Cardiac septum (tissue), 1 donor: Measurements from ENCODE around the gene EP400. TPM values are rescaled to one million over a fixed set of nuclear protein-coding genes. Genes with fewer than 3 reads are reported as not detected.
"Not testable (repeated sequence)": the region's sequence is repeated elsewhere in the genome, so short reads cannot be mapped to it uniquely, and the experiment has no call there.

Source experiments
- DNase-seq: peaks from one replicate; pipeline ENCODE4 v3.0.0-alpha.2; 2020; ENCODE audit warnings: low spot score
- intact Hi-C: fragments of 100-400 bp; cut with DNase I; formaldehyde crosslinking; loops from one replicate; pipeline ENCODE4 v1.14.0; 2022
- total RNA-seq: library from RNA; stranded (reverse); fragmentation: NEBNext Ultra II Directional; extraction: Animal tissue kit (Norgen Biotek cat#: 25700); gene quantifications from one replicate; pipeline ENCODE4 v1.2.1, GENCODE V29; 2021
- donor health status: DM: no; HTN: no; CAD: no.

EP400 gene
- total RNA-seq, 1 donor from 2014 or later, result 23.1 TPM

GRCh38 chr12:132026061-132026795 lies 76.5 kb downstream of the EP400 start:
- DNase-seq, result no peak
- intact Hi-C loops, result no loop called here

GRCh38 chr12:132026796-132027500 lies 77.2 kb downstream of the EP400 start:
- intact Hi-C loops, result no loop called here

DNA sequence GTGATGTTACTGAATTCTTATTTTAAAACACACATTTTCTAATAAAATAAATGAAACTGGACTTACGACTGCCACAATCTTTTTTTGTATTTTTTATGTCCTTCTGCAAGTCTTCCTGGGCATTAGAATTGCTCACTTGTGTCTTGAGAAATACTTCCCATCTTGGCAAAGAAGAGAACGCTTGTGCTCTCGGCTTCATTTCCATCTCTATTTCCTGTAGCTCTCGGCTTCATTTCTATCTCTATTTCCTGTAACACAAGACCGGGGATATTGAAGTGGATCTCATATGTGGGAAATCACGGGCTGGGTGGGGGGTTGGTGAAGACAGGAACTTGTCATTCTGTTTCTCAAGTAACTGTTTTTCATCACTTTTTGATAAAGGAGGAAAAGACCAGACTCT lies 77.9 kb downstream of the EP400 start:
- peak; percentile 10 for DNase-seq
- intact Hi-C loops, result no loop called here

More at GRCh38 chr12:132026796-132027500, 77.2 kb downstream of the EP400 start:
- no peak for DNase-seq

DNA sequence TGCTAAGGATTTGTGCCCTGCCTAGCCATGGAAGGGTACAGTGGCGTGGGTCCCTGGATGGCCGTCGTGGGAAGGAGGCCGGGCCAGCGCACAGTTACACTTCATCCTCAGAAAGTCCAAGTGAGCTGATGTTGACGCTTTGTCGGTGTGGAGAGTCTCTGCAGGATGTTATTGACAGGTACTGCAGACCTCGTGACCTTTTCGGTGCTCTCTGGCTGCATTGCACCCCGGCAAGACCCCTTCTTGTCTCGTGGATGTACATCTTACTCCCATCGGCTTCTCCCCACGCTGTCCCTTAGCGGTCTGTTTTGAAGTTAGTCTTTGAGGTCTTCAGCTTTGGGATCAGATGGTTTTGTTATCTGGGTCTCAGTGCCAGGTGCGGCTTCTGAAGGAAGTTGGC lies 78.4 kb downstream of the EP400 start:
- intact Hi-C loops, result no loop called here
- DNase-seq, result peak; percentile 49

GRCh38 chr12:132029503-132030300 lies 80.0 kb downstream of the EP400 start:
- no peak for DNase-seq
- intact Hi-C loops, result no loop called here

GRCh38 chr12:132030367-132031038 lies 80.8 kb downstream of the EP400 start:
- intact Hi-C loops, result no loop called here
- DNase-seq, result peak; percentile 84

GRCh38 chr12:132033627-132034026 lies 83.9 kb downstream of the EP400 start:
- intact Hi-C loops, result no loop called here
- no peak for DNase-seq

DNA sequence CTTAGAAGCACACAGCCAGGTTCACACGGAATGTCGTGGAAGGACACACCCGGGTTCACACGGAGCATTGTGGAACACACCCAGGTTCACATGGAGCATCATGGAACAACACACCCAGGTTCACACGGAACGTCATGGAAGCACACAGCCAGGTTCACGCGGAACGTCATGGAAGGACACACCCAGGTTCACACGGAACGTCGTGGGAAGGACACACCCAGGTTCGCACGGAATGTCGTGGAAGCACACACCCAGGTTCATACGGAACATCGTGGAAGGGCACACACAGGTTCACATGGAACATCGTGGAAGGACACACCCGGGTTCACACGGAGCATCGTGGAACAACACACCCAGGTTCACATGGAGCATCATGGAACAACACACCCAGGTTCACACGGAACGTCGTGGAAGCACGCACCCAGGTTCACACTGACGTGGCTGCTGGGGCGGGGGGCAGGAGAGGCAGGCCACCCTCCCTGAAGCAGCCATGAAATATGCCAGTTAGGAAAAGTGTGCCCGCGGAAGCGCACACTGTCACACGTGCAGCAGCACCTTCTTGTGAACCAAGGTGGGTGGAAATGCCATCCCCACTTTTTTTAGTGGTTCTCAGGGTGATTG lies 86.4 kb downstream of the EP400 start:
- peak; percentile 33 for DNase-seq

GRCh38 chr12:132040906-132041606 lies 91.3 kb downstream of the EP400 start:
- intact Hi-C loops, result no loop called here
- peak; percentile 53 for DNase-seq

More for the DNA sequence above, 86.4 kb downstream of the EP400 start:
- intact Hi-C loops, result no loop called here

- DNase-seq, result no peak
- intact Hi-C loops, result no loop called here
These were observed 93.5 kb downstream of the EP400 start for GRCh38 chr12:132043216-132043615.

DNA sequence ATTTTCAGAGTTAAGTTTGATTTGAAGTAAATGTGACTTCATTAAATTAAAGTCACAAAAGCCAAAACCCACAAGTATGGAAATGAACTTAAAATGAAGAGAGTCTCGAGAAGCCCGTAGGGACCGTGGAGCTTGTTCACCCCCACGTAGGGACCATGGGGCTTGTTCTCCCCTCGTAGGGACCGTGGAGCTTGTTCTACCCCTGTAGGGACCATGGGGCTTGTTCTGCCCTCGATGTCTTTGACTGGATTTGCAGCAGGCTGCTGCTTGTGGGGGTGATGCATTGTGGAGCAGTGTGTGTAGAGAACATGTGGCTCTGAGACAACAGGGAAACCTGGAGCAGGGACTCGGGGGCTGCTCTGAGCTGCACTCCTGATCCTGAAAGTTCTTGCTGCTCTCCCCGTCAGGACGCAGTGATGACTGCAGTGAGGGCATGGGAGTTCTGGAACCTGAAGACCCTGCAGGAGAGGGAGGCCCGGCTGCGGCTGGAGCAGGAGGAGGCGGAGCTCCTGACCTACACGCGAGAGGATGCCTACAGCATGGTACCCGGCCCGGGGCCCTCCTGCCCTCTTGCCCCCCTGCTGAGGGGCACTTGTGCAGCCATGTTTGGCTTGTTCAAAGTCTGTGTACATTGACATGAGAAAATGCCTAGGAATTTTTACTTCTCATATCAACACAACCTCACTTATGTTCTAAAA lies 94.2 kb downstream of the EP400 start:
- no peak for DNase-seq

GRCh38 chr12:132044661-132045412 lies 95.1 kb downstream of the EP400 start:
- no peak for DNase-seq
- intact Hi-C loops, result no loop called here

More for the DNA sequence above, 94.2 kb downstream of the EP400 start:
- intact Hi-C loops, result no loop called here

GRCh38 chr12:132045751-132046150 lies 96.0 kb downstream of the EP400 start:
- peak; percentile 61 for DNase-seq
- intact Hi-C loops, result no loop called here

DNA sequence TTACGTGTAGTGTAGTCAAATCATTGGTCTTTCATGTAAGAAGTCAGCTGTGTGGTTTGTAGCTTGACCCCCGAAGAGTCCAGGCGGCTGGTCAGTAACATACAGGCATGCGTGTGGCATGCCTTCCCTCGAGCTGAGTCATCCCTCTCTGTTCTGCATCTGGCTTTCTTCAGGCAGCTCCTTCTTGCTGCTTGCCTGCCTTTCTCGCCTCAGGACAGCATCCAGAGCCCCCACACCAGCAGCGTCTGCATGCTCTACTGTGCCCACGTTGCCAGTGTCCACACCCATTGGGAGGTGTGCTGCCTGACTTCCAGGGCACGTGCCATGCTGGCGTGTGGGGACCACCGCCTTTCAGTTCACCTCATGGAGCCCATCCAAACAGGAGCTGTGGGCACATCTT lies 96.8 kb downstream of the EP400 start:
- DNase-seq, result peak; percentile 69
- intact Hi-C loops, result no loop called here

DNA sequence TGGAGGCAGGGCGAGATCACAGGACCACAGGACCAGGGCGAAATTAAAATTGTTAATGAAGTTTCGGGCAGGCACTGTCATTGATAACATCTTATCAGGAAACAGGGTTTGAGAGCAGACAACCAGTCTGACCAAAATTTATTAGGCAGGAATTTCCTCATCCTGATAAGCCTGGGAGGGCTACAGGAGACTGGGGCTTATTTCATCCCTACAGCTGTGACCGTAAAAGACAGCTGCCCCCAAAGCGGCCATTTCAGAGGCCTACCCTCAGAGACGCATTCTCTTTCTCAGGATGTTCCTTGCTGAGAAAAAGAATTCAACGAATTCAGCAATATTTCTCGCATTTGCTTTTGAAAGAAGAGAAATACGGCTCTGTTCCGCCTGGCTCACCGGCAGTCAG lies 97.9 kb downstream of the EP400 start:
- DNase-seq, intact Hi-C loops: not testable (repeated sequence)

GRCh38 chr12:132049442-132049841 lies 99.7 kb downstream of the EP400 start:
- DNase-seq, result no peak
- intact Hi-C loops, result no loop called here

- intact Hi-C loops, result no loop called here
- no peak for DNase-seq
These were observed 100.1 kb downstream of the EP400 start for GRCh38 chr12:132049876-132050275.
